Fibroblast of pulmonary artery (primary cell): ENCODE data around the gene SLC11A2.
A peak's percentile ranks its signal among the peaks of the same experiment; 100 is the strongest.

Experiments used
- DNase-seq: peaks from one replicate; pipeline ENCODE4 v3.0.0-alpha.2; 2010; ENCODE audit warnings: low read depth
- H3K4me3 ChIP-seq: replicated peaks from 2 replicates; pipeline ENCODE4 v1.5.1; 2011; ENCODE audit warnings: low read depth, mild to moderate bottlenecking, control low read depth, low read length, moderate library complexity
- TF ChIP-seq, protein P1 (sequence below): IDR thresholded peaks from 2 replicates; pipeline ENCODE4 v1.5.1; 2011; ENCODE audit warnings: mild to moderate bottlenecking, control low read depth, low read length, inconsistent platforms; ENCODE audit errors: missing control alignments

SLC11A2 gene

DNA sequence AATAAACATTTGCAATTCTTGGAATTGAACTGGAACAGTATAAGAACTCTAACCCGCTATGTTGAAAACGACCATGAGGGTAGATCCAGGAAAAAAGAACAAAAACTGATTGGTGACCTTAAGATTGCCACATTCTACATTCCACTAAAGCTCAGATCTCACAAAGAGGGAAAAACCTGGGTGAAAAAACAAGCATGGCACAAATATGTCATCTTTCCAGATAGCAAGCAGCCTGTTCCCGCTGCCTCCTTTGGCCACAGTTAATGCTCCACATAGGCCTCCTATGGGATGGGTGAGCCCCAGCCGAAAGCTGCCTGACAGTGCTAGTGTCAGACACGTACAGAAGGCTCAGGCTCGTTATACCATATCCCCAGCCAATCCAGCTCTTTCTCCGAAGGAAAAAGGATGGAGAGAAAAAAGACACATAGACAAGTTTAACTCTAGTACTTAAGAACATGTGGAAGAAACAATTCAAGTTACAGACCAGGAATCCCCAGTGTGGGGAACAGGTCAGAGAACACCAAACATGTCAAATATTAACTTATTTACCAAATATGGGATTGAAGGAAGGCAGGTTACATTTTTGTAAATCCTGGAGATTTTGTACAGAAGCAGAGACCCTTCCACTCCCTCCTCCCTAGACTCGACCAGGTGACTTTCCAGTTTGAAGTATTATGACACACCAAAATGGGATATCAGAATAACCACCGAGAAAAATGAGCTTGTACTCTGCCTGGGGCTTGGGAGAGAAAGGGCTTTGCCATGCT lies 36.6 kb upstream of the SLC11A2 start:
- no peak overlapping the region for H3K4me3 ChIP-seq
- TF ChIP-seq, protein P1, sequence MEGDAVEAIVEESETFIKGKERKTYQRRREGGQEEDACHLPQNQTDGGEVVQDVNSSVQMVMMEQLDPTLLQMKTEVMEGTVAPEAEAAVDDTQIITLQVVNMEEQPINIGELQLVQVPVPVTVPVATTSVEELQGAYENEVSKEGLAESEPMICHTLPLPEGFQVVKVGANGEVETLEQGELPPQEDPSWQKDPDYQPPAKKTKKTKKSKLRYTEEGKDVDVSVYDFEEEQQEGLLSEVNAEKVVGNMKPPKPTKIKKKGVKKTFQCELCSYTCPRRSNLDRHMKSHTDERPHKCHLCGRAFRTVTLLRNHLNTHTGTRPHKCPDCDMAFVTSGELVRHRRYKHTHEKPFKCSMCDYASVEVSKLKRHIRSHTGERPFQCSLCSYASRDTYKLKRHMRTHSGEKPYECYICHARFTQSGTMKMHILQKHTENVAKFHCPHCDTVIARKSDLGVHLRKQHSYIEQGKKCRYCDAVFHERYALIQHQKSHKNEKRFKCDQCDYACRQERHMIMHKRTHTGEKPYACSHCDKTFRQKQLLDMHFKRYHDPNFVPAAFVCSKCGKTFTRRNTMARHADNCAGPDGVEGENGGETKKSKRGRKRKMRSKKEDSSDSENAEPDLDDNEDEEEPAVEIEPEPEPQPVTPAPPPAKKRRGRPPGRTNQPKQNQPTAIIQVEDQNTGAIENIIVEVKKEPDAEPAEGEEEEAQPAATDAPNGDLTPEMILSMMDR = no peak
- no peak for DNase-seq

DNA sequence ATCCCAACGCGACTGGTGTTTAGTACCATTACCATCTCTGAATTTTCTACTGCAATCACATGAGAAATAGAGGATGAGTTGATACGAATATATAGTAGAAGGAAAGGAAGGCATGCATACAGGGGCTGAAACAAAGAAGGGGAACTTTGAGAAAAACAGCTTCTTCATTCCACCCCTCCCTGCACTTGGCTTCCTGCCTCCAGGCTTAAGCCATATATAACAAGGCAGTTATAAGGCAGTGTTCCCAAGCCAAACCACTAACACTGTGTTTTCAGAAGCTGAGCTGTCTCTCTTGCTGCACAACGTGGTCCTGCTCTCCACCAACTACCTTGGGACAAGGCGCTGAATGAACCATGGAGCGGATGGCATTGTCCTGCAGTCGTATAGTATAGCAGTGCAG lies 32.9 kb upstream of the SLC11A2 start:
- TF ChIP-seq, protein P1 = no peak
- no peak overlapping the region for H3K4me3 ChIP-seq
- DNase-seq = no peak

DNA sequence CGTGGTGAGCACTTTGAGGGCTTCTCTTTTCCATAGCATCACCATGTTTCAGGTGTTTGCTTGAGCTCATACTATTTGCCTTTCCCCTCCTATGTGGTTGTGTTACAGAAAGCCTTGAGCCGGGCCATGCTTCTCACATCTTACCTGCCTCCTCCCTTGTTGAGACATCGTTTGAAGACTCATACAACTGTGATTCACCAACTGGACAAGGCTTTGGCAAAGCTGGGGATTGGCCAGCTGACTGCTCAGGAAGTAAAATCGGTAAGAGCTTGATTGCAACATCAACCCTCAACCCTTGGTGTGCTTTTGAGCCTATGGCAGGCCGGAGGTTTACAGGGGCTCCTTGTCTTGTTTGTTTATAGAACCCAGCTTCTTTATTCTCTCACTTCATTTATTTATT lies 30.1 kb upstream of the SLC11A2 start:
- no peak overlapping the region for H3K4me3 ChIP-seq
- peak; percentile 84 for DNase-seq
- TF ChIP-seq, protein P1 = no peak

DNA sequence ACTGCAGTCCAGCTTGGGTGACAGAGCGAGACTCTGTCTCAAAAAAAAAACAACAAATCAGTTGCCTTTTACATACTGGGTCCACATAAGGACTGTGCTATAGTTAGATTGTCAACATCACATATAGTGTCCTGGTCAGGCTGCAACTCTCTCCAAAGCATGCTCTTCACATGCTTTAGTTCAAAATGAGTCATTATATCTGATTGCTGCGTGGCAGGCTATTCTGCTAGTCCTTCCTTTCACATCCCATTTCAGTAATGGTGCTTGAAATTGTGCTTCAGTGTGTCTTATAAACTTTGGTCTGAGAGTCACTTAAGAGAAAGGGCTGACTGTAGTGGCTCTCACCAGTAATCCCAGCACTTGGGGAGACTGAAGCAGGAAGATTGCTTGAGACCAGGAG lies 28.9 kb upstream of the SLC11A2 start:
- H3K4me3 ChIP-seq = no peak overlapping the region
- DNase-seq = no peak
- TF ChIP-seq, protein P1 = no peak

DNA sequence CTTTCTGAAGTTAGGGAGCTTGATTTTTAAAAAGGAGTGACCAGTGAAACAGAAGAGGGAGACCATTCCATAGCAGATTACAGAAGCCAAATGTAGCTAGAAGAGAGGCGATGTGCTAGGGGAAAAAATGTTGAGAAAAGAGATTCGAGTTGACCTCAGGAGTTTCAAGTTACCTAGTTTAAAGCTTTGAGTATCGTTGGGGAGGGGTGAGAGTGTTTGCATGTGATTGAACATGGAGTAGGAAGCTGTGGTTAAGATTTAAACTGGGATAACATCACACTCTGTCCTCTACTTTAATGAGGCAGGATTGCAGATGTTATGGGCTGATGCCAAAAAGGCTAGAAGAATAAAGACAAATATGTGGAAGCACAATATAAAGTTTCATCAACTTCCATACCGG lies 25.6 kb upstream of the SLC11A2 start:
- H3K4me3 ChIP-seq = no peak overlapping the region
- DNase-seq = no peak
- TF ChIP-seq, protein P1 = no peak

DNA sequence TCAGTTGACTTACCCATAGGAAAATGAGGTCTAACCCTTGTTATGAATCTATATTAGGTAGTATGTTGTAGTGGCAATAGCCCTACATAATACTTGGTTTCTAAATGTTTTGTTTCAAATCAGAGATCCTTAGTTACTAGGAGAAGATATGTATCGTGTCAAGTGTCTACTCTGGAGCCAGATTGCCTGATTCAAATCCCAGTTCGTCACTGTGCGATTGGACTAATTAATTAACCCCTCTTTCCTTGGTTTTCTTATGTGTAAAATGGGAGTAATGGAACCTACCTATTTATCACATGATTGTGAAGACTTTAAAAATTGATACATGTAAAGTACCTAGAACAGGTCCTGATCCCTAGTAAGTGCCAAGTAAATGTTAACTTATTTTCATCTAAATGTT lies 23.3 kb upstream of the SLC11A2 start:
- TF ChIP-seq, protein P1 = no peak
- H3K4me3 ChIP-seq = peak overlapping the region; percentile 93
- no peak for DNase-seq
